A549 (cell line): ENCODE results near the gene PTPRG. TPM values are rescaled to one million over a fixed set of nuclear protein-coding genes. Genes with fewer than 3 reads are reported as not detected.

Experiments
- ATAC-seq, 2 experiments: fragments of 200-7000 bp in 1 of 2; fragments of >200 bp in 1 of 2; cut with Nextera tagmentation in 1 of 2; cut with Tn5 transposase in 1 of 2; 3 replicates each; pipeline versions ENCODE4 v1.8.0 to v1.9.1; 2018 to 2020; ENCODE audit warnings: mild to moderate bottlenecking in 1 of 2, moderate library complexity in 1 of 2
- CTCF ChIA-PET: fragments of 300-600 bp; sonication (Branson Sonifier 250); formaldehyde crosslinking; extraction: SDS; loops from one replicate; lab custom pipeline; 2021; ENCODE audit warnings: antibody characterized with exemption, inconsistent platforms; lab: Yijun Ruan, JAX
- POLR2A ChIA-PET: fragments of 350-600 bp; formaldehyde crosslinking; extraction: SDS; loops from one replicate; lab custom pipeline; 2021; ENCODE audit warnings: antibody characterized with exemption, inconsistent platforms; lab: Yijun Ruan, JAX
- DNase-seq, 2 experiments: peaks; one replicate each; pipeline versions ENCODE4 v3.0.0 to v3.0.0-alpha.2; 2011 to 2016; ENCODE audit warnings: low read depth in 1 of 2, low spot score in 1 of 2
- FAIRE-seq: peaks from 2 replicates; lab custom pipeline; 2011; peaks lifted over from hg19 to GRCh38; lab: Jason Lieb, UNC
- H3K27ac ChIP-seq, 2 experiments: fragments of >200 bp; sonication (Bioruptor Twin); formaldehyde crosslinking; 3 replicates each; pipeline ENCODE4 v1.5.1; 2016 to 2017
- H3K4me1 ChIP-seq: fragments of >200 bp; sonication (Bioruptor Twin); formaldehyde crosslinking; 3 replicates; pipeline ENCODE4 v1.6.1; 2016
- H3K4me2 ChIP-seq: fragments of >200 bp; sonication (Bioruptor Twin); formaldehyde crosslinking; 3 replicates; pipeline ENCODE4 v1.6.1; 2016
- H3K4me3 ChIP-seq: fragments of >200 bp; sonication (Bioruptor Twin); formaldehyde crosslinking; 3 replicates; pipeline ENCODE4 v1.5.1; 2016
- H3K9me3 ChIP-seq: fragments of >200 bp; sonication (Bioruptor Twin); formaldehyde crosslinking; 3 replicates; pipeline ENCODE4 v1.6.1; 2016
- BCL3 ChIP-seq: fragments of >200 bp; sonication (Bioruptor Twin); formaldehyde crosslinking; IDR thresholded peaks from 3 replicates; pipeline ENCODE4 v1.6.1; 2016
- BHLHE40 ChIP-seq: IDR thresholded peaks from 2 replicates; pipeline ENCODE4 v1.6.1; 2012; ENCODE audit warnings: low read depth, low read length, inconsistent platforms
- CEBPB ChIP-seq, 2 experiments: fragments of >200 bp in 1 of 2; sonication (Bioruptor Twin) in 1 of 2; formaldehyde crosslinking in 1 of 2; IDR thresholded peaks; 2 replicates each; pipeline ENCODE4 v1.6.1; 2012 to 2016
- CHD2 ChIP-seq: fragments of 150-350 bp; IDR thresholded peaks from 2 replicates; pipeline ENCODE4 v1.6.1; 2014; ENCODE audit warnings: low read length; ENCODE audit not compliant: partially characterized antibody
- CHD4 ChIP-seq: fragments of 200-600 bp; sonication (generic); IDR thresholded peaks from 2 replicates; pipeline ENCODE4 v1.6.1; 2016; ENCODE audit warnings: antibody characterized with exemption, mild to moderate bottlenecking, borderline replicate concordance
- CTCF ChIP-seq: fragments of >200 bp; sonication (Bioruptor Twin); formaldehyde crosslinking; IDR thresholded peaks from 3 replicates; pipeline ENCODE4 v1.5.1; 2016
- E2F6 ChIP-seq: IDR thresholded peaks from 2 replicates; pipeline ENCODE4 v1.6.1; 2012; ENCODE audit warnings: low read depth, borderline replicate concordance
- EHF ChIP-seq: fragments of 250-450 bp; sonication (Bioruptor Pico); IDR thresholded peaks from 2 replicates; pipeline ENCODE4 v1.5.0; 2020; ENCODE audit warnings: mild to moderate bottlenecking
- EHMT2 ChIP-seq: fragments of 200-600 bp; sonication (generic); IDR thresholded peaks from 2 replicates; pipeline ENCODE4 v1.6.1; 2016; ENCODE audit warnings: antibody characterized with exemption, low read depth, mild to moderate bottlenecking, moderate library complexity
- FOSB ChIP-seq: fragments of 250-450 bp; sonication (Bioruptor Pico); IDR thresholded peaks from 2 replicates; pipeline ENCODE4 v1.5.0; 2020; ENCODE audit warnings: mild to moderate bottlenecking, moderate library complexity
- FOSL2 ChIP-seq, 2 experiments: fragments of 450-650 bp in 1 of 2; fragments of >200 bp in 1 of 2; sonication (Bioruptor Twin) in 1 of 2; formaldehyde crosslinking; IDR thresholded peaks; 2 replicates each; pipeline versions ENCODE4 v1.5.0 to v1.6.1; 2016 to 2020; ENCODE audit warnings: mild to moderate bottlenecking in 1 of 2, moderate library complexity in 1 of 2
- FOXS1 ChIP-seq: fragments of 250-450 bp; sonication (Bioruptor Pico); IDR thresholded peaks from 2 replicates; pipeline ENCODE4 v1.5.0; 2020; ENCODE audit warnings: mild to moderate bottlenecking, moderate library complexity
- HDAC2 ChIP-seq: fragments of 200-600 bp; sonication (generic); IDR thresholded peaks from 2 replicates; pipeline ENCODE4 v1.6.1; 2016
- HOXA7 ChIP-seq: fragments of 250-450 bp; sonication (Bioruptor Pico); IDR thresholded peaks from 2 replicates; pipeline ENCODE4 v1.5.0; 2020; ENCODE audit warnings: mild to moderate bottlenecking, moderate library complexity
- JUN ChIP-seq, 2 experiments: fragments of >200 bp; sonication (Bioruptor Twin); formaldehyde crosslinking; IDR thresholded peaks; 2 replicates in 1 of 2; 3 replicates in 1 of 2; pipeline ENCODE4 v1.6.1; 2016 to 2017
- MAFK ChIP-seq: fragments of 450-650 bp; IDR thresholded peaks from 2 replicates; pipeline ENCODE4 v1.6.1; 2014; ENCODE audit not compliant: partially characterized antibody
- MAZ ChIP-seq: fragments of 150-350 bp; IDR thresholded peaks from 2 replicates; pipeline ENCODE4 v1.6.1; 2014; ENCODE audit warnings: antibody characterized with exemption, low read depth, low read length, borderline replicate concordance
- PBX3 ChIP-seq: IDR thresholded peaks from 2 replicates; pipeline ENCODE4 v1.6.1; 2012
- RARB ChIP-seq: fragments of 250-450 bp; sonication (Bioruptor Pico); IDR thresholded peaks from 2 replicates; pipeline ENCODE4 v1.8.0; 2021; ENCODE audit warnings: mild to moderate bottlenecking, moderate library complexity
- REST ChIP-seq: fragments of 200-600 bp; sonication (generic); IDR thresholded peaks from 2 replicates; pipeline ENCODE4 v1.6.1; 2016; ENCODE audit warnings: antibody characterized with exemption, mild to moderate bottlenecking, moderate library complexity
- RNF2 ChIP-seq: fragments of 200-600 bp; sonication (generic); IDR thresholded peaks from 2 replicates; pipeline ENCODE4 v1.6.1; 2016; ENCODE audit warnings: low read depth, mild to moderate bottlenecking, antibody characterized with exemption, moderate library complexity, borderline replicate concordance
- SMC3 ChIP-seq: fragments of >200 bp; sonication (Bioruptor Twin); formaldehyde crosslinking; IDR thresholded peaks from 3 replicates; pipeline ENCODE4 v1.6.1; 2018; ENCODE audit warnings: inconsistent platforms
- SREBF2 ChIP-seq: fragments of 450-650 bp; IDR thresholded peaks from 2 replicates; pipeline ENCODE4 v1.6.1; 2014; ENCODE audit warnings: mild to moderate bottlenecking, moderate library complexity
- TP53 ChIP-seq: fragments of 250-450 bp; sonication (Bioruptor Pico); IDR thresholded peaks from 2 replicates; pipeline ENCODE4 v1.5.0; 2021; ENCODE audit warnings: mild to moderate bottlenecking, moderate library complexity
- ZC3H11A ChIP-seq: fragments of 450-650 bp; IDR thresholded peaks from 2 replicates; pipeline ENCODE4 v1.6.1; 2014; ENCODE audit warnings: antibody characterized with exemption, mild to moderate bottlenecking
- ZFP36 ChIP-seq: fragments of 450-650 bp; IDR thresholded peaks from 2 replicates; pipeline ENCODE4 v1.6.1; 2014; ENCODE audit warnings: borderline replicate concordance; ENCODE audit not compliant: partially characterized antibody
- ZNF302 ChIP-seq: fragments of 250-450 bp; sonication (Bioruptor Pico); IDR thresholded peaks from 2 replicates; pipeline ENCODE4 v1.9.0; 2021; ENCODE audit warnings: inconsistent platforms, mild to moderate bottlenecking, moderate library complexity
- WGBS: methylation state at CpG from one replicate; pipeline ENCODE4 v1.1.6; 2017; ENCODE audit errors: missing lambda C conversion rate; 5-methylcytosine and 5-hydroxymethylcytosine counted together
- polyA plus RNA-seq, 4 experiments: library from polyadenylated mRNA; depleted of rRNA in 3 of 4; stranded (reverse); fragments of >200 nt; fragmentation: RNase III in 1 of 4; extraction: RNeasy Plus Mini Kit Qiagen cat#74134 plus additional on column Dnase treatment in 1 of 4; gene quantifications; 2 replicates in 3 of 4; 3 replicates in 1 of 4; pipeline ENCODE4 v1.2.3, GENCODE V29; 2011 to 2017

PTPRG gene
- polyA plus RNA-seq, 2 of the 4 experiments (the other 2 are of a cell fraction) = 4.5 to 4.8 TPM

GRCh38 chr3:61617651-61618050, 56.3 kb downstream of the PTPRG start:
- 50% methylated on average over 6 of the region's 6 CpGs for WGBS
- no peak for TF ChIP-seq EHMT2
- no peak for TF ChIP-seq RNF2
- no peak for TF ChIP-seq CHD4
- TF ChIP-seq CTCF = no peak
- TF ChIP-seq CHD2 = no peak
- no peak for TF ChIP-seq JUN (IDR thresholded peaks at IDR 0.05)
- no peak for TF ChIP-seq ZC3H11A
- no peak for TF ChIP-seq CEBPB (IDR thresholded peaks at IDR 0.05)
- no peak for TF ChIP-seq TP53 (CRISPR knock-in tag)
- TF ChIP-seq HOXA7 (CRISPR knock-in tag) = no peak
- no peak for TF ChIP-seq ZNF302 (CRISPR knock-in tag)
- no peak for TF ChIP-seq ZFP36
- no peak for TF ChIP-seq SREBF2
- no peak for TF ChIP-seq EHF (CRISPR knock-in tag)
- TF ChIP-seq BHLHE40 = no peak
- no peak for TF ChIP-seq PBX3
- no peak for TF ChIP-seq HDAC2
- TF ChIP-seq FOSL2 (IDR thresholded peaks at IDR 0.05) = no peak
- no peak for TF ChIP-seq FOSL2 (CRISPR knock-in tag; IDR thresholded peaks at IDR 0.05)
- no peak for TF ChIP-seq SMC3
- Histone ChIP-seq H3K4me3 (no peak overlapping the region), H3K4me1 (no peaks in the 10 kb centered on the region), H3K27ac (no peak overlapping the region), H3K4me2 (no peak overlapping the region), H3K9me3 (no peaks in the 10 kb centered on the region)
- no peak for ATAC-seq
- DNase-seq = no peak
- CTCF ChIA-PET = no interaction called here
- no peak for FAIRE-seq
- POLR2A ChIA-PET = no interaction called here

GRCh38 chr3:61618231-61618630, 56.9 kb downstream of the PTPRG start:
- WGBS = 63% methylated on average over 2 of the region's 2 CpGs
- DNase-seq (no peak), FAIRE-seq (no peak), ATAC-seq (no peak)
- CTCF ChIA-PET = no interaction called here
- Histone ChIP-seq H3K27ac (no peak overlapping the region), H3K4me1 (no peaks in the 10 kb centered on the region), H3K9me3 (no peaks in the 10 kb centered on the region), H3K4me3 (no peak overlapping the region), H3K4me2 (no peak overlapping the region)
- POLR2A ChIA-PET = no interaction called here
- no peak for TF ChIP-seq FOSB (CRISPR knock-in tag)
- no peak for TF ChIP-seq SREBF2
- TF ChIP-seq FOXS1 (CRISPR knock-in tag) = no peak
- TF ChIP-seq RARB (CRISPR knock-in tag) = no peak
- TF ChIP-seq E2F6 = no peak
- no peak for TF ChIP-seq BCL3
- no peak for TF ChIP-seq CTCF
- no peak for TF ChIP-seq MAZ
- TF ChIP-seq MAFK = no peak
- TF ChIP-seq REST = no peak
